Muscle of back (tissue), 13 donors: ENCODE results near the gene CORO1C. TPM values are rescaled to one million over a fixed set of nuclear protein-coding genes. Genes with fewer than 3 reads are reported as not detected.
"Not testable (repeated sequence)": the region's sequence is repeated elsewhere in the genome, so short reads cannot be mapped to it uniquely, and the experiment has no call there.

Source experiments
- DNase-seq, 3 donors: peaks; one replicate each; pipeline versions ENCODE4 v3.0.0 to v3.0.0-alpha.2; 2013
- long read RNA-seq, 9 donors: transcript quantifications; one replicate each; lab custom pipeline, GENCODE V29; 2026
- polyA plus RNA-seq, 10 donors: library from polyadenylated mRNA; unstranded; fragments of 120-200 nt; gene quantifications; one replicate each; pipeline ENCODE4 v1.2.1, GENCODE V29; 2013; ENCODE audit not compliant: insufficient read length in 10 of 10

The CORO1C gene
- 100 to 1,000 TPM in 2 of 10 donors, 10 to 100 TPM in 8; 68.2 to 108 (median 80.9) TPM for polyA plus RNA-seq
- long read RNA-seq, donor 1, transcript CORO1C-201 (11 exons, 3,892 nt), result major isoform, 9 of 10 reads
- long read RNA-seq, donor 1, partial matches to known transcripts, result 0 of 10 reads
- long read RNA-seq, donor 1, other reads (novel, unspliced or antisense), result 0 of 10 reads
- long read RNA-seq, donor 2, transcript CORO1C-201 (11 exons, 3,892 nt), result major isoform, 9 of 9 reads
- long read RNA-seq, donor 2, partial matches to known transcripts, result 0 of 9 reads
- long read RNA-seq, donor 2, other reads (novel, unspliced or antisense), result 0 of 9 reads
- long read RNA-seq, donor 3, result 0 reads
- long read RNA-seq, donor 4, transcript CORO1C-201 (11 exons, 3,892 nt), result major isoform, 7 of 7 reads
- long read RNA-seq, donor 4, partial matches to known transcripts, result 0 of 7 reads
- long read RNA-seq, donor 4, other reads (novel, unspliced or antisense), result 0 of 7 reads
- long read RNA-seq, donor 5, transcript CORO1C-201 (11 exons, 3,892 nt), result major isoform, 14 of 14 reads
- long read RNA-seq, donor 5, partial matches to known transcripts, result 0 of 14 reads
- long read RNA-seq, donor 5, other reads (novel, unspliced or antisense), result 0 of 14 reads
- long read RNA-seq, donor 6, partial matches to known transcripts, result 0 of 3 reads
- long read RNA-seq, donor 6, other reads (novel, unspliced or antisense), result 0 of 3 reads
- long read RNA-seq, donor 7, transcript CORO1C-201 (11 exons, 3,892 nt), result major isoform, 5 of 5 reads
- long read RNA-seq, donor 7, partial matches to known transcripts, result 0 of 5 reads
- long read RNA-seq, donor 7, other reads (novel, unspliced or antisense), result 0 of 5 reads
- long read RNA-seq, donor 8, transcript CORO1C-201 (11 exons, 3,892 nt), result major isoform, 7 of 8 reads
- long read RNA-seq, donor 8, partial matches to known transcripts, result 0 of 8 reads
- long read RNA-seq, donor 8, other reads (novel, unspliced or antisense), result 0 of 8 reads
- long read RNA-seq, donor 9, result 0 reads

DNA sequence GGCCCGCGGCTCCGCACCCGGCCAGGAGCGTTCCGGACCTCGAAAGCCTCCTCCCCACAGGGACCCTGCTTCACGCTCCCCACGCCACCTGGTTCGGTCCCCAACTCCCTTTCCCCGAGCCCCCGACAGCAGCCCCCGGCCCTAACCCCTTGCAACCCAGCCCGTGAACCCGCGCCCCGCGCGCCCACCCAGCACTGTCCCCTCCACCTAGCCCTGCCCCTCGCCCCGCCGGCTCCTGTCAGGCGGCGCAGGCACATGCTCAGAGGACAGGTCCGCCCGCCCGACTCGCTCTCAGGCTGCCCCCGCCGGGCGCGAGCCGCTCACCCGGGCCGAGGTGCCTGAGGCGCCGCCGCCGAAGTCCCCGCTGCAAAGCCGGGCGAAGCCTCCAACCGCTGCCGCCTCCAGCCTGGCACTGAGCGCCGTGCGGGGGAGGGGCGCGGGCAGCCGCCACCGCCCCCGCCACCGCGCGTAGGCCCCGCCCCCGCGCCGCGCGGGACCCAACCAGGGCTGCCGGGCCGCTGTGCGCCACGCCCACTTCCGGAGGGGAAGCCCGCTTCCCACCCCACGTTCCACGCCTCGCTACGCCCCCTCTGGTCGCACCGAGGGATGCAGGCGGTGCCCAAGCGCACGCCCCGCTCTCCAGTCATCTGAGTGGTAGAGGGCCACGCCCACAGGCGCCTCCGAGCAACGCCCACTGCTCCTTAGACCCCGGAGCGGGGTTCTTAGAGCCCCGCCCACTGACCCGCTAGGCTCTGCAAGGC, at the start of gene CORO1C:
Gene CORO1C (minus strand): TSS at position 414 of the 761 bp plus-strand sequence. CDS start 30,200 bp downstream, outside the sequence.
- peak; percentile 96 to 98 (median 97) for DNase-seq

DNA sequence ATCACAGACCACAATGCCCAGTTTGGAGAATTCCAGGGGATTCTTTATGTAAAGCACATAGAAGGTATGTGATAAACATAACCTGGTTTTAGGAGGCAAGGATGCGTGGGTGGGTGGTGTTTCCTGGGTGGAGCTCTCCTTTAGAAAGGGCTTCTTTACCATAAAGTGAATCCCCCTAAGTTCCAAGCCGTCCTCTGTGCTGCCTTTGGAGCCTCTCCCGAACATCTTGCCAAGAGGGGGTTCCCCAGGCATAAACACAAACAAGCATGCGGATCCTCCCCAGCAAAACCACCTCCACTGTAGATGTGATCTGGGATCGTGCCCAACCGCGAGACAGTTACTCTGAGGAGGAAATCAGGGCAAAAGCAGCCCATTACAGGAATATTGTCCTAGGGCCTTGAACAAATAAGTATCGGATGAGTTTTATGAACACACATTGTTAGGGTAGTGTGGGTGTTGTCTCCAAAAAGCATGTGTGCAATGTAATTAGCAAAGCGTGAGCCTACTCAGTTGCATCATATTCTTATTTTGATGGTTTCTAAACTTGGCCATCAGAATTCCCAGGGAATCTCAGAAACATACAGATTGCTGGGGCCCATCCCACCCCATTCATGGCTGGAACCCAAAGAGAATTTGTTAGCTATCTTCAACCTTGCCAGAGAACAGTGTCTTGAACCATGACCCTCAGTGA, 48.8 kb upstream of the CORO1C start:
- peak in 2 of 3 donors; percentile 68 to 79 for DNase-seq

- DNase-seq, result no peak
Observed at GRCh38 chr12:108778053-108778452, 46.7 kb upstream of the CORO1C start.

DNA sequence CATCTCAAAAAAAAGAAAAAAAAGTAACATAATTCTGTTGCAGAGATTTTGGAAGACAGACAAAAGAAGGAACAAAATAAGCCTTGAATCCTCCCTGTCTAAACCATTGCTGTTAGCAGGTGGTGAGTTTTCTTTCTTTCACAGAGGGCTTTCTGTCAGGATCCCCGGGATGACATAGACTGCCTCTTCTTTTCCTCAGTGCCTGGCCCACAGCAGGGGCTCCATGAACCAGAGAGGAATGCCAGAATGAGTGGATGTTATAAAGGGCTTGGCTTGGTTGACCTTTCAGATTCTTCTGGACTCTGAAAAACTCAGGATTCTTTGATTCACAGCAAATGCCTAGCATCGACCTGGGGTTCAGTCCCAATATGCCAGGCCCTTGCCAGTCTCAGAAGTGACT, 45.8 kb upstream of the CORO1C start:
- DNase-seq, result no peak

GRCh38 chr12:108773798-108774788, 42.8 kb upstream of the CORO1C start:
- DNase-seq, result peak; percentile 72 to 88 (median 77)

DNA sequence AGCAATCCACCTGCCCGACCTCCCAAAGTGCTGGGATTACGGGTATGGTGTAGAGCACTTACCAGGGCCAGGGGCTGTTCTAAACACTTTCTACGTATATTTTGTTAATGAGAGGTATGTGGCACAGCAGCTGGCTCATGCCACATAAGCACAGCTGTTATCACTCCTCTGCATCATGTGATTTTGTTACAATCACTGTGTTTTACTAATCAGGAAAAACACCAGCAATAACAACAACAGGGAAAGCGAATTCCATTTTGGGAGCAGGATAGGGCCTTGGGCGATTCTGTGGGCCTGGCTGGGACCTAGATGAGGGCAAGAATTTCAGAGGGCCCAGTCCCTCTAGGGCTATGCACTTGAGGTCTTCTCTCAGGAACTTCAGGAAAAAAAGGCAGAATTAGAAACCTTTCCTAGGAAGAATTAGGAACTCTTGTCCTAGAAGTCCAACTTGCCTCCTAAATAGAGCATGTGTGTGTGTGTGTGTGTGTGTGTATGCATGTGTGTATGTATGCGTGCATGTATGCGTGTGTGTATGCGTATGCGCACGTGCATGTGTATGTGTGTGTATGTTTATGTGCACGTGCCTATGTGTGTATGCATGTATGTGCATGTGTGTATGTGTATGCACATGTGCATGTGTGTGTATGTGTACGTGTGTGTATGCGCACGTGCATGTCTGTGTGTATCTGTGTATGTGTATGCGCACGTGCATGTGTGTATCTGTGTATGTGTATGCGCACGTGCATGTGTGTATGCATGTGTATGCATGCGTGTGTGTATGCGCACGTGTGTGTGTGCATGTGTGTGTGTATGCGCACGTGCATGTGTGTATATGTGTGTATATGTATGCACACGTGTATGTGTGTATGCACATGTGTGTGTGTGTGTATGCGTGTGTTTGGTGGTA, 41.8 kb upstream of the CORO1C start:
- no peak for DNase-seq

DNA sequence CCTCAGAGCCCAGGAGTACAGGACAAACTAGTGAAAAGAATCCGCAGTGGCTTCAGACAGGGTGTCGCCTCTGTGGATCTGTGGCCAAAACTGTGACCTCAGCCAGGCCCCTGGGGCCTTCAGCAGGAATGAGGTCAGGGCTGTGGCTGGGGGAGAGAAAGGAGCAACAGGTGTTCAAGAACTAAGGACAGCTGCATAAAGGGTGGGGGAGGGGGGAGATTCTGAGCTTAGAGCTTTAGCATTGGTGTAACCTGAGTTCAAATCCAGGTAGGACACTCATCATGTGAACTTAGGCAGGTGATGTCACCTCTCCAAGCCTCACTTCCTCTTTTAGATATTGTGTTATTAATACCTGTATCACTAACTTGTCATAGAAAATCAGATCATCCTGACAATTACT, 40.9 kb upstream of the CORO1C start:
- DNase-seq, result peak; percentile 58 to 69 (median 59)

DNA sequence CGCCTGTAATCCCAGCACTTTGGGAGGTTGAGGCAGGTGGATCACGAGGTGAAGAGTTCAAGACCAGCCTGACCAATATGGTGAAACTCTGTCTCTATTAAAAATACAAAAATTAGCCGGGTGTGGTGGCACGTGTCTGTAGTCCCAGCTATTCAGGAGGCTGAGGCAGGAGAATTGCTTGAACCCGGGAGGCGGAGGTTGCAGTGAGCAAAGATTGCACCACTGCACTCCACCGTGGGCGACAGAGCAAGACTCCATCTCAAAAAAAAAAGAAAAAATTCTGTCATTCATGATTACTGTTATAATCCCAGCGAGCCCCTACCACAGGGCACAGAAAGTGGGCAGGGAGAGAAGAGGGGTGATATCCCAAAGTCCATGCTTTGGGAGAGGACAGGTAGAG, 40.5 kb upstream of the CORO1C start:
- DNase-seq, result not testable (repeated sequence)

GRCh38 chr12:108770963-108771362, 39.6 kb upstream of the CORO1C start:
- DNase-seq, result no peak

GRCh38 chr12:108770269-108770829, 39.0 kb upstream of the CORO1C start:
- DNase-seq, result no peak

- peak in 1 of 3 donors; percentile 41 for DNase-seq
Observed at GRCh38 chr12:108768591-108769500, 37.5 kb upstream of the CORO1C start.

DNA sequence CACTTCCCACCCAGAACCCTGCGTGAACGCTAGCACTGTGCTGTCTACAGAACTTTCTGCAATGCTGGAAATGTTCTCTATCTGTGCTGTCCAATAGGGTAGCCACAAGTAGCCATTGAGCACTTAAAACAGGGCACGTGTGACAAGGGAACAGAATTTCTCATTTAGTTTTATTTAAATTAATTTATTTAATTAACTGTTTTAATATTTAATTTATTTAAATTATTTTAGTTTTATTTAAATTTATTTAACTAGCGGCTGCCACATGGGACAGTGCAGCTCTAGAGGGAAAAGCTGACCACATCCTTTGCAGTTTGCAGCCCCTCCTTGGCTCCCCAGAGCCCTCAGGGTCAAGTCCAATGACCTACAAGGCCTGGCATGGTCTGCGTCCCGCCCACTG, 35.0 kb upstream of the CORO1C start:
- no peak for DNase-seq

GRCh38 chr12:108765289-108765764, 34.0 kb upstream of the CORO1C start:
- no peak for DNase-seq

GRCh38 chr12:108764540-108765288, 33.4 kb upstream of the CORO1C start:
- no peak for DNase-seq

DNA sequence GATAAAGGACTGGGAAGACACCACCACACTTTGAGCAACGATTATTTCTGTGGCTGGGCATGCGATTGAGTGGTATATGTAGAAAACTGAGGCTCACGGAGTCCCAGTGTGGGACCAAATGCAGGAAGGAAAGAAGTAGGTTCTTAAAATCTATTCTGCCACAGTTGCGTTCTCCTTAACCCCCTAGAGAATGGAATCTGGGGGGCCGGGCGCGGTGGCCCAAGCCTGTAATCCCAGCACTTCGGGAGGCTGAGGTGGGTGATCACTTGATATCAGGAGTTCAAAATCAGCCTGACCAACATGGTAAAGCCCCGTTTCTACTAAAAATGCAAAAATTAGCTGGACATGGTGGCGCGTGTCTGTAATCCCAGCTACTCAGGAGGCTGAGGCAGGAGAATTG, 29.9 kb upstream of the CORO1C start:
- DNase-seq, result no peak

DNA sequence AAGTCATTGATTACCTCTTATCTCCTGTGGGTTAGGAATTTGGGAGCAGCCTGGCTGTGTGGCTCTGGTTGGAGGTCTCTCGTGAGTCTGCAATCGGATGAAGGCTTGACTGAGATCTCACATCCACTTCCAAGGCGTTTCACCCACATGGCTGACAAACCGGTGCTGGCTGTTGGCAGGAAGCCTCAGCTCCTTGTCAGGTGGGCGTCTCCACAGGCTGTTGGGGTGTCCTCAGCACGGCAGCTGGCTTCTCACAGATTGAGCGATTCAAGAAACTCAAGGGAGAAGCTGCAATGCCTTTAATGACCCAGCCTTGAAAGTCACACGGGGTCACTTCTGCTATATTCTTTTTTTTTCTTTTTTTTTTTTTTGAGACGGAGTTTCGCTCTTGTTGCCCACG, 28.6 kb upstream of the CORO1C start:
- DNase-seq, result no peak
